Hematopoietic multipotent progenitor cell treated with erythropoietin and hydrocortisone succinate and interleukin-3 and kit ligand, for 8 days (in vitro differentiated cells): ENCODE data around the gene INPP5D.
A peak's percentile ranks its signal among the peaks of the same experiment; 100 is the strongest.
"Not testable (repeated sequence)": the region's sequence is repeated elsewhere in the genome, so short reads cannot be mapped to it uniquely, and the experiment has no call there.

ENCODE experiments used
- DNase-seq: peaks from one replicate; pipeline ENCODE4 v3.0.0-alpha.2; 2015

Gene INPP5D

GRCh38 chr2:233189025-233189424 lies 128.9 kb downstream of the INPP5D start:
- DNase-seq, result no peak

GRCh38 chr2:233191016-233191415 lies 130.9 kb downstream of the INPP5D start:
- not testable (repeated sequence) for DNase-seq

GRCh38 chr2:233193738-233194137 lies 133.6 kb downstream of the INPP5D start:
- no peak for DNase-seq

GRCh38 chr2:233195027-233195426 lies 134.9 kb downstream of the INPP5D start:
- DNase-seq, result no peak

GRCh38 chr2:233197022-233197421 lies 136.9 kb downstream of the INPP5D start:
- DNase-seq, result no peak

GRCh38 chr2:233198026-233198425 lies 137.9 kb downstream of the INPP5D start:
- no peak for DNase-seq

GRCh38 chr2:233199870-233200269 lies 139.7 kb downstream of the INPP5D start:
- DNase-seq, result no peak

- not testable (repeated sequence) for DNase-seq
Observed at GRCh38 chr2:233200790-233201189, 140.6 kb downstream of the INPP5D start.

- DNase-seq, result no peak
Observed at GRCh38 chr2:233201258-233202013, 141.3 kb downstream of the INPP5D start.

- no peak for DNase-seq
Observed at GRCh38 chr2:233202531-233202944, 142.4 kb downstream of the INPP5D start.

- DNase-seq, result no peak
Observed at GRCh38 chr2:233203060-233203459, 142.9 kb downstream of the INPP5D start.

GRCh38 chr2:233204286-233204936 lies 144.3 kb downstream of the INPP5D start:
- no peak for DNase-seq

- no peak for DNase-seq
Observed at GRCh38 chr2:233208382-233209116, 148.4 kb downstream of the INPP5D start.

GRCh38 chr2:233209117-233209532 lies 149.0 kb downstream of the INPP5D start:
- DNase-seq, result no peak

- no peak for DNase-seq
Observed at GRCh38 chr2:233209533-233210171, 149.5 kb downstream of the INPP5D start.

- DNase-seq, result no peak
Observed at GRCh38 chr2:233210281-233210680, 150.1 kb downstream of the INPP5D start.

- DNase-seq, result no peak
Observed at GRCh38 chr2:233210843-233211547, 150.9 kb downstream of the INPP5D start.

GRCh38 chr2:233211548-233211895 lies 151.4 kb downstream of the INPP5D start:
- no peak for DNase-seq

GRCh38 chr2:233213011-233213410 lies 152.9 kb downstream of the INPP5D start:
- no peak for DNase-seq

- DNase-seq, result no peak
Observed at GRCh38 chr2:233213975-233214374, 153.8 kb downstream of the INPP5D start.

GRCh38 chr2:233217892-233218377 lies 157.8 kb downstream of the INPP5D start:
- DNase-seq, result peak; percentile 98

- no peak for DNase-seq
Observed at GRCh38 chr2:233218836-233219235, 158.7 kb downstream of the INPP5D start.
